ENCODE measurements around the gene RAPGEF5.

The RAPGEF5 gene

GRCh38 chr7:22144950-22145349 lies 212.0 kb downstream of the RAPGEF5 start:
- no peak for DNase-seq (ENCODE audit: low read depth)
- TF ChIP-seq CTCF (conservative IDR thresholded peaks at IDR 0.05; ENCODE audit: low read depth, low read length), result no peak
- no peak overlapping the region for H3K4me3 ChIP-seq (ENCODE audit: low read length)

- DNase-seq (ENCODE audit: low read depth), result no peak
- H3K4me3 ChIP-seq (ENCODE audit: low read length), result no peak overlapping the region
- no peak for TF ChIP-seq CTCF (conservative IDR thresholded peaks at IDR 0.05; ENCODE audit: low read depth, low read length)
Observed at GRCh38 chr7:22143491-22143890, 213.5 kb downstream of the RAPGEF5 start.

- no peak overlapping the region for H3K4me3 ChIP-seq (ENCODE audit: low read length)
- no peak for TF ChIP-seq CTCF (conservative IDR thresholded peaks at IDR 0.05; ENCODE audit: low read depth, low read length)
- no peak for DNase-seq (ENCODE audit: low read depth)
Observed at GRCh38 chr7:22142572-22142971, 214.4 kb downstream of the RAPGEF5 start.

- no peak overlapping the region for H3K4me3 ChIP-seq (ENCODE audit: low read length)
- no peak for DNase-seq (ENCODE audit: low read depth)
- no peak for TF ChIP-seq CTCF (conservative IDR thresholded peaks at IDR 0.05; ENCODE audit: low read depth, low read length)
Observed at GRCh38 chr7:22141355-22141754, 215.6 kb downstream of the RAPGEF5 start.

- no peak overlapping the region for H3K4me3 ChIP-seq (ENCODE audit: low read length)
- peak; percentile 84 for DNase-seq (ENCODE audit: low read depth)
- no peak for TF ChIP-seq CTCF (conservative IDR thresholded peaks at IDR 0.05; ENCODE audit: low read depth, low read length)
Observed at GRCh38 chr7:22140578-22140977, 216.4 kb downstream of the RAPGEF5 start.

- no peak for DNase-seq (ENCODE audit: low read depth)
- H3K4me3 ChIP-seq (ENCODE audit: low read length), result no peak overlapping the region
- no peak for TF ChIP-seq CTCF (conservative IDR thresholded peaks at IDR 0.05; ENCODE audit: low read depth, low read length)
Observed at GRCh38 chr7:22138886-22139285, 218.1 kb downstream of the RAPGEF5 start.

GRCh38 chr7:22138106-22138505 lies 218.8 kb downstream of the RAPGEF5 start:
- no peak for TF ChIP-seq CTCF (conservative IDR thresholded peaks at IDR 0.05; ENCODE audit: low read depth, low read length)
- H3K4me3 ChIP-seq (ENCODE audit: low read length), result no peak overlapping the region
- DNase-seq (ENCODE audit: low read depth), result no peak

Measured in retinal pigment epithelial cell (primary cell).